ENCODE measurements around the gene DHX58.

DHX58 gene

DNA sequence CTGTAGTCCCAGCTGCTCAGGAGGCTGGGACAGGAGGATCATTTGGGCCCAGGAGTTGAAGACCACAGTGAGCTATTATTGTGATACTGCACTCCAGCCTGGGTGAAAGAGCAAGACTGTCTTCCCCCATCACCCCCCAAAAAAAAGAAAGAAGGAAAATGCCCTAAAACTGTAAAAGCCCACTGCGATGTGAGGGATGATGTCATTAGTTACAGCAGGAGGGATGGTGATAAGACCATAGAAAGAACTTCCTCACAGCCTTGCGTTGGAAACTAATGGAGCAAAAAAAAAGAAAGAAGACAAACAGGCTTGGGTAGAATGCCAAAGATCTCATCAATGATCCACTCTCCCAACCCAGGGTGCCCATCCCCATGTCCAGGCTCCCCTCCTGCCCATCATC, 33.0 kb downstream of the DHX58 start:
- DNase-seq: no peak

DNA sequence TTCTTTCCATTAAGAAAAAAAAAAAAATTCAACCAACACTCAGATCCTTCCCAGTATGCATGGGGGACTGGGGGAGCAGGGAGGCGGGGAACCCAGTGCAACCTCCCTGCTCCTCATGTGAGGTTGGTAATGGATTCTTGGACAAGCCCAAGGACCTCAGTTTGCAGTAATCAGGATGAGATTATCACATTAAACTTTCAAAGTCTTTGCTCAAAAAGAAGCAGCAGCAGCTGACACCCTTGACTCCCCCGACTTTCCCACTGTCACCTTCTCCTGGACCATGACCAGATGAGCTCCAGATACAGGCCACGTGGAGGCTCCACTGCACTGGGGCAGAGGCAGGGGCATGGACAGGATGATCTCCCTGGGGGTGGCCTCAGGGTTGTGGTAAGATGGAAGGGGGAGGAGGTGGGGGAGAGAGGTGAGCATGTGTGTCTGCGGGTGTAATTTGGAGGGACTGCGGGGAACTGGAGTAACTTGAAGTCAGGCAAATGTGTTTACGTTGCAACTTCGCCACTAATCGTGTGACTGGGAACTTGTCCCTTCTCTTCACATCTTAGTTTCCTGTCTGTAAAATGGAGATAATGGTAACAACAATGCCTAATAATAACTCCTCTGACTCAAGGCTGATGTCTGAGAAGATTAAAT, 34.0 kb downstream of the DHX58 start:
- DNase-seq: no peak

DNA sequence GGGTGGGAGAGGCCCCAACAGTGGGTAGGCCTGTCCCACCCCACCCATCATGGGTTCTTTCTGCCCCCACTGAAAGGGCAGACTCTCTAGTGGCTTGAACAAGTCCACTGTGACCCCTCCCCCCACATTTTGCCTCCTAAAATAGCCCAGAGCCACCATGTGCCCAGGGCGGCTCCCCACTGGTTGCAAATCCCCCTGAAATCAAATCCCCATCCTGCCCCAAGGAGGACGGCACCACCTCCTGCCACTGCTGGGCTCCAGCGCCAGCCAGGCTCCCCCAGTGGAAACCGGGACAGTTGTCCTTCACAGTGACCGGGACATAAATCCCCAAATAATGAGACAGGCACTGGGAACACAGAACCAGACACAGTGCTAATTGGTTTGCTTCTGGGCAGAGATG, 34.8 kb downstream of the DHX58 start:
- DNase-seq: no peak

GRCh38 chr17:42076797-42077559, 35.5 kb downstream of the DHX58 start:
- no peak for DNase-seq

DNA sequence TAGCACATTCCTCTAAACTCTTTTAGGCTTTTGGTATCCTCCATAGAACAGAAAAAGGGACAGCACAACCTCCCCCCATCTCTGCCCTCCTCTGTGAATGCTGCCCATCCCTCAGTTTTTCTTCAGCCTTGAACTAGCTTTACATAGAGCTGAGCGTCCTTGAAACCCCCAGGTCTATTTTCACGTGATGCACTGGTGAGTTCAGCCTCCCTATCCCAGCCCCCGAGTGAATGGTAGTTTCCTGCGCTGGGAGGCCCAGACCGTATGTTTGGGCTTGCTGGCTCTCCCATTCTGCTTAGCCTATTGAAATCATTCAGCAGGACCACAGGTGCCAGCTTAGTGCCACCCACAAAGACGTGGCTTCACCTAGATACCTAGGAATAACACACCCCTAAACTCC, 36.7 kb downstream of the DHX58 start:
- no peak for DNase-seq

DNA sequence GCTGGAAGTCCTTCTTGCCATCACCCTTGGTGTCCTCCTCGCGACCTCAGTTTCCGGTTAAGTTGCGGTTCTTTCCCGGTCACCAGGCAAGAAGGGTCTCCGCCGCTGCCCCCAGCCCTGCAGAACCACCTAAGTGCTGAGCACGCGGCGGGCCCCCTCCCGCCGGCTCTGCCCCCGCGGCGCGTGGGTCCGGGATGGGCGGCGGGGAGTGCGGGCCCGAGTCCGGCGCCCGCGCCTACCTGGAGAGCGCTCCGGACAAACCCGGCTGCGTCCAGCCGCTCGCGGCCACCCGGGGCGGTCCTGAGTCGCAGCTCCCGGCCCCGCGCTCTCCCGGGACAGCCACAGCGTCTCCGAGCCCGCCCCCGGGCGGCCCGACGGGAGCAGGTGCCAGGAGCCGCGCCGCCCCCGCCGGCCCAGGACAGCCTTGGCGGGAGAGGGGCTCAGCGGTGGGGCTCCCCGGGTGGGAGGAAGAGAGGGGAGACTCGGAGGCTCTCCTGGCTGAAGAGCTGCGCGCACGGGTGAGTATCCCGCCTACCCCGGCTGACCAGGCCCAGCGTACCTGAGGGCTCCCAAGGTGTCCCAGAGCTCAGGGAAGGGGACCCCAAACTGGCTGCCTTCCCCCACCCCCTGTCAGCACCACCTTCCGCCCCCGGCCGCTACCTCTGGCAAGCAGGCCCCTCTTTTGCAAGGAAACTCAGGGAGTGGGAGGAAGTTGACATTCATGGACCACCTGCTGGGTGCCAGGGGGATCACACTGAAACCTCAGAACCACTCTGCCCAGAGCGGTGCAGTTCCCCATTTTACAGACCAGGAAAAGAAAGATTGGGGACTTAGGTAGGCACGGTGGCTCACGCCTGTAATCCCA, 40.0 kb downstream of the DHX58 start:
- DNase-seq: no peak

- no peak for DNase-seq
Measured at GRCh38 chr17:42071810-42072209, 40.7 kb downstream of the DHX58 start.

DNA sequence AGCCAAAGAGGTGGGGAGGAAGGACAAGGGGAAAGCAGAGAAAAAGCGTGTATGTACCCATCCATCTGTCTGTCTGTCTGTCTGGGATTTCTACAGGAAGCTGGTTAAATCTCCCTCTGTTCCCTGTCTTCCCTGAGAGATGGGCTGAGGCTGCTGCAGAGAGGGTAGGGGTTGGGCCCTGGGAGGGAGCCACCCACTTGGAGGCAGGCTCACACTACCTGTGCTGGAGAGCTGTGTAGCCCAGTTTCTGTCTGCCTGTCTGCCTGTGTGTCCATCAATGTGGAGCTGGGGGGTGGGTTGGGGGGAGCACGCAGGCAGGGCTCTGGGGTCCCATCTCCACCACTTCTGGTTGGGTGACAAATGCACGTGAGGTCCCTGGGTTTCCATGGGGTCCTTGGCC, 43.5 kb downstream of the DHX58 start:
- no peak for DNase-seq

DNA sequence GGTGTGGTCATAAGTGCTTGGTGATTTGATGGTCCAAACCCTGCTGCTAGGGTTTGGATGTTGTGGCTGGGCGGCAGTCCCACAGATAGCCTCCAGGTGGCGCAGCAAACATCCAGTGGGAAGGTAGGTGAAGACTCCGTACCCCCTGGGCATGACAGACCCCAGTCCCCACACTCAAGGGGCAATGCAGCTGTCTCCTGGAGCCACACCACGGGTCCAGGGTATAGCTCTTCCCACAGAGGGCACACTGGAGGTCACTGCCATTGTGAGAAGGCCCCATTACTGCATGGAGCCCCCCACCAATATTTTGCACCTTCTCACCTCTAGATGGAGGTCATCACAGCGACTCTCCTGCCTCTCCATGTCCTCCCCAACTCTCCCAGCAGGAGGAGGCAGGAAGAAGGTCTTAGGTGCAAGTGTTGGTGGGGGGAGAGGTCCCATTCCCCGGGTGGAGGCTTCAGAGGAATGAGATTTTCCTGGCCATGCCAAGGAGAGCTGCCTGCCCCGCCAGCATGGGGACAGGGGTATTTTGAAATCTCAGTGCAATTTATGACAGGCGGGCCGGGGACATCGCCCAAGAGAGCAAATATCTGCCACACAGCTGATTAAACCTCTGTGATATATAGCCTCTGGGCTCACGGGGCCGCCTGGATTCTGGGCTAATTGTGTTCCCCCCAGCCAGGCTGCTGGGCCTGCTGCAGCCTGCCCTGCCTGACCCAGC, 45.0 kb downstream of the DHX58 start:
- DNase-seq: no peak

- no peak for DNase-seq
Measured at GRCh38 chr17:42065201-42065600, 47.3 kb downstream of the DHX58 start.

DNA sequence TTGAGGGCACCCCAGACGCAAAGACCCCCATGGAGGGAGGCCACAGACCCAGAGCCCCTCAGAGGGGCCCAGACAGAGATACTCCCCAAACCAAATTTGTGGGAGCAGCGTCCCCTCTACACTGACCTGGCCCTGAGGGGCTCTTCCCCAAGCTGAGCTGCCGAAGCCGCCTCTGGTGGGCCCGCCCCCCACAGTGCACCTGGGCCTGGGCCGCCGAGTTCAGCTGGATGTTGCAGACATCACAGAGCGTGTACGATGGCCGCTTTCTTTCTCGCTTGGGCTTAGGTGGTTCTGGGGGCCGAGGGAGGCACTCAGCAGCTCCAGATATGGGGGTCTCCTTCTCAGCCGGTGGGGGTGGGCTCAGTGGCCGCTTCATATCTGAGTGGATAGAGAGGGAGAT, 49.8 kb downstream of the DHX58 start:
- no peak for DNase-seq

DNA sequence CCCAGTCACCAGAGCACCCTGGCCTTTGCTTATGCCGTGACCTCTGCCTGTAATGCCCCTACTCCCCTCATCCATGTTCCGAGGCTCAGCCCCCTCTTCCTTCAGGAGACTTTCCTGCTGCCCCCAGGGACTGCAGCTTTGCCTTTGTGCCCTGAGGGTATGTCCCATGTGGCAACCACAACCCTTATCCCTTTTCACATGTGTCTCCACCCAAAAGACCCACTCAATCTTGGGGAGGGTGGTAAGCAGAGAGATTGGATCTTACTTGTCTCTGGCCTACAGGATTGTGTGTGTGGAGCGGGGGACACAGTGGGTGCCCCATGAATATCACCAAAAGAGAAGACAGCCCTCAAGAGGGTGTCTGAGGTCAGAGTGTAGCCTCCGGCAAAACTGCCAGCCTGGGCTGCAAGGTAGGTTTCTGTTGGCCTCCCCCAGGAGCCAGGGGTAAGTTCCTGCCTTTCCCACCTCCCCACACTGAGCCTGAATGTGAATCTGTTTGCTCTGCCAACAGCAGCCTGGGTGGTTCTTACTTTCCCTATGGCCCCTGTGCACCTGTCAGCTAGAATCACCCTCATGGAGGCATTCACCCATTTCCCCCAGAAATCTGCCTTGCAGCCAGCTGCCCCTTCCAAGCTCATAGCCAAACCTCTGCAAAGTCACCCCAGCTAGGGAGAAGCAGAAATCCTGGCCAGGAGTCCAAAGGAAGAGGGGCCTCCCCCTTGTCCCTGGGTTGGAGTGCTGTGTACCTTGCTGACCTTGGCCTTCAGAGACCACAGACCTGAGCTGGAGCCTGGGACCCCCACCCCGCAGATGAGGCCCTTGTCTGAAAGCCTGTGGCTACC, 50.6 kb downstream of the DHX58 start:
- DNase-seq: no peak

DNA sequence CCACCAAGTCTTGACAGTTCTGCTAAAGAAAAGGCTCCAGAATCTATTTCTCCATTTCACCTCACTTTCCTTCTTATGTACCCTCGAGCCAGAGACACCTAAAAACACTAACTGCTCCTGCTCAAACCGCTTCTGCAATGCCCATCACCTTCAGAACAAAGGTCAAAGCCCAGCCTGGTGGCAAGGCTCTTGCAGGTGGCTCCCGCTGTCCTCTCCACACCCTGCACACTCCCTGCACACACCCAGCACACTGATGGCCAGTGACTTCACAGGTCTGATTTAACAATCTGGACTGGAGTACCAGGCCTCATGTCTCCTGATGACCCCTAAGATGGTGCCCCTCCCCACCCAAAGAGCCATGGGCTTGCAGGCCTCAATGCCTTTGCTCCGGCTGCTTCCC, 52.3 kb downstream of the DHX58 start:
- DNase-seq: no peak

GRCh38 chr17:42059815-42060214, 52.7 kb downstream of the DHX58 start:
- no peak for DNase-seq

- DNase-seq: no peak
Measured at GRCh38 chr17:42058063-42058462, 54.5 kb downstream of the DHX58 start.

DNA sequence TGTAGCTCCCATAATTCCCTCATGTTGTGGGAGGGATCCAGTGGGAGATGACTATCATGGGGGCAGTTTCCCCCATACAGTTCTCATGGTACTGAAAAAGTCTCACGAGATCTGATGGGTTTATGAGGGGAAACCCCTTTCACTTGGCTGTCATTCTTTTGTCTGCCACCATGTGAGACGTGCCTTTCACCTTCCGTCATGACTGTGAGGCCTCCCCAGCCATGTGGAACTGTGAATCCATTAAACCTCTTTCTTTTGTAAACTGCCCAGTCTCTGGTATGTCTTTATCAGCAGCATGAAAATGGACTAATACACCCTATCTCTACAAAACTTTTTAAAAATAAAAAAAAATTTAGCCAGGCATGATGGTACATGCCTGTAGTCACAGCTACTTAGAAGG, 55.9 kb downstream of the DHX58 start:
- no peak for DNase-seq

GRCh38 chr17:42055496-42055895, 57.0 kb downstream of the DHX58 start:
- no peak for DNase-seq

DNA sequence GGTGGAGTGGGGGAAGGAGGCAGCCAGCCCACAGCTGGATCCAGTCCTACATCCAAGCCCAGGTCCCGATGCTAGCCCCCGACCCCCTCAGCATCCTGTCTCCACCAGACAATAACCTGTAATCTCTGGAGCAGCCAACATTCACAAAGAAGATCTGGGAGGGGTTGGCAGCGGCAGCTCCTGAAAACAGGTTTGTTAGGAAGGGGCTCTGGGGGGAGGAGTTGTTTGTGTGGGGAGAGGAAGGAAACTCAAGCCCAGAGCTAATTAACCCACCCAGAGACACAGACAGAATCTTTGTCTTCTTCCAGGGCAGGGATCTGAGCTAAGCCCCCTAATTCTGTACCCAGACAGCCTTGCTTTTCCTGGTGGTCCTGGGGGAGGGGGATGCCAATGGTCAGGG, 57.5 kb downstream of the DHX58 start:
- DNase-seq: no peak

DNA sequence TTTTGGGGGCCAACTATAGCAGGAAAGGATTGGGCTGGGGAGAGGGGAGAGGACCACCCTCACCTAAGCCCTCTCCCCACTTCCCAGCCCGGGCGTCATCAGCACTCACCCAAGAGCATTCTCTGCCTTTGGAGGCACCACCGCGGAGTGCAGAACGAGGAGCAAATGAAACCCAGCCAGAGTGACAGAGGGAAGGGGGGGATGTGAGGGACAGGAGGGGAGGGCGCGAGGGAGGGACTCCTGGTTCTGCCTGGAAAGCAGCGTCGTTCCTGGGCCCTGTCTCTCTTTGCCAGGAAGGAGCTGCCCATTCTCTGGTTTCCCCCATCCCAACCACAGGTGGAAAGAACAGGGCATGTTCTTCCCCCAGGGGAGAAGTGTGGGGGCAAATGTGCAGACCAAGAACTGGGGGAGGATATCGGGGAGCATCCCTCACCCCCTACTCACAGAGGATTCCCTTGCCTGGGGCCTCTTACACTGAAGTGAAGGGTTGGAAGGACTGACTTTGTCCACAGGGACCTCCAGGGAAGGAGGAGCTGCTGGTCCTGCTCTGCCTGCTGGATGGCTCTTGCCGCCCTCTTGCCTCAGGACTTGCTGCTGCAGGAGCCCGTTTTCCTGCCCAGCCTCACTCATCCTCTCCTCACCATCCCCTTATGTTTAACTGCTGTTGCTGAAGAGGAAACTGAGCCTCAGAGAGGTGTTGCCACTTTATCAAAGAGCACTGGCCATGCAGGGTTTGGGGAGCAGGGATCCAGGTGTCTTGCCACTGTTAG, 58.6 kb downstream of the DHX58 start:
- DNase-seq: no peak

DNA sequence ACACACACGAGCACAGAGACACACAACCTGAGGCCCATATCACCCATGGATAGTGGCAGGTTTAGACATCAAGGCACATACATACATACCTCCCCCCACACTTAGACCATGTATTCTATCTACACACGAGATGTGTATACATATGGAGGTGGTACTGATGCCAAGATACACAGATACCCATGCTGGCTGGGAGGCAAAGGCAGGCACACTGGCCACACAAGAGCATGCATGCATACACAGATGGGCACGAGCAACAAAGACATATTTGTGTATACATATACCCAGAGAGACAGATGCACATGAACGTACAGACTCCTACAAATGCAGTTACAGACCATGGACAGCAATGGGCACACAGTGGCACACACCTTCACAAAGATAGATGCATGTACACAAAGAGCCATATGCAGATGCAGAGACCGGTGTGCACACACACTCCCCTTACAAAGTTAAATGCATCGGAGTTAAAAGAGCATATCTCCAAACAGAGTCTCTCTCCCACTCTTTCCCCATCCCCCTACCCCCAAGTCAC, 60.1 kb downstream of the DHX58 start:
- DNase-seq: no peak

DNA sequence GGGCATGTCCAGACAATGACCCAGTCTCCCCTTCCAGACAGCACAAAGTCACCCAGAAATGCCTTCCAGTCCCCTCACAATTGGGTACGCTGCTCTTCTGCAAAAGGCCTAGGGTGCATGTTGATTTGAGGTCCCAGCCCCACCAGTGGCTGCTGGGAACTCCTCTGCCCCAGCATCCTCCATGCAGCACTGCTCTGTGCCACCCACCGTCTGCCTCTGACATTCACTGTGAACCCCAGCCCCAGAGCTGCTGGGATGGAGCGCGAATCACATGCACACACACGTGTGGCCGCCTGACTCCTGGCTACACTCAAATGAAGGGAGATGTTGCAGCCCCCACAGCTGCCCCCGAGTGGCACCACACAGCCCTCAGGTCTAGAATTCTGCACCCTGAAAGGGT, 60.9 kb downstream of the DHX58 start:
- no peak for DNase-seq

All from NCI-H446 treated with DMSO at 0.1 percent for 48 hours (cell line).